Activated T-helper 1 cell treated with Interleukin-2 at 50 U/mL for 16 hours (primary cell): ENCODE measurements around the gene GPRASP3.
A peak's percentile ranks its signal among the peaks of the same experiment; 100 is the strongest.

ENCODE experiments used
- DNase-seq: peaks from one replicate; pipeline ENCODE4 v3.0.0-alpha.2; 2020; ENCODE audit warnings: low read depth

The GPRASP3 gene

DNA sequence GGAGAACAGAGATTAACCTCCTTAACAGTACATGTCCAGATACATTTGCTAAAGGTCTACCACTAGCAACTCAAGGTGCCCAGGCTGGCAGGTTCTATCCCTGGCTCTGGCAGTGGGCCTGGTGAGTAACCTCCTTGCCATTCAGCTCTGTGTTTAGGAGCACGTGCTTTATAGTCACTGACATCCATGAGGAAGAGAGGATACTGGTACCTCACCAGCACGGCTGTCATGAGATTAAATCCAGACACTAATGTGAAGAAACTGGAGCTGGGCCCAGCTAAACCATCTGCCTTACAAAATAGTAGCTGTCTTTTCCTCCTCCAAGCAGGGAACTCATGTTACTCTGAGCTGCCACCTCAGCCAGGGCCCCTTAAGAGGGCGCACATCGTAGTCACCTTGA is 45.3 kb downstream of the GPRASP3 start:
- no peak for DNase-seq

DNA sequence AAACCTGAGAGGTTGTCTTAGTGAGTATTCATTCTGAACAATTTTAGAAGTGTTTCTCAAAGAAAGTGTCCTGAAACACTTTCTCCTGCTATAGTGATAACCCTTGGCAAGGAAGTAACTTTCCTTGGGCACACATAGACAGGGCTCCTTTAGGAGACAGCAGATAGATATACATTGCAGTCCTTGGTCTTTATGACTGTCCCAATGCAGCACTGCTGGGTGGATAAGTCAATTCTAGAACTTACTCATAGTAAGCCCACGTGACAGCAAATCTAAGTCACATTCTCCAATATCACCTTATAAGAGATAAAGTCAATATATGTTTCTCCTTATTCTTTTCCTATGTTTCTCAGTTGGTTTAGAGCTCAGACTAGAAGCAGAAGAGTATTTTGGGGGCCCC is 46.7 kb downstream of the GPRASP3 start:
- DNase-seq, result no peak

DNA sequence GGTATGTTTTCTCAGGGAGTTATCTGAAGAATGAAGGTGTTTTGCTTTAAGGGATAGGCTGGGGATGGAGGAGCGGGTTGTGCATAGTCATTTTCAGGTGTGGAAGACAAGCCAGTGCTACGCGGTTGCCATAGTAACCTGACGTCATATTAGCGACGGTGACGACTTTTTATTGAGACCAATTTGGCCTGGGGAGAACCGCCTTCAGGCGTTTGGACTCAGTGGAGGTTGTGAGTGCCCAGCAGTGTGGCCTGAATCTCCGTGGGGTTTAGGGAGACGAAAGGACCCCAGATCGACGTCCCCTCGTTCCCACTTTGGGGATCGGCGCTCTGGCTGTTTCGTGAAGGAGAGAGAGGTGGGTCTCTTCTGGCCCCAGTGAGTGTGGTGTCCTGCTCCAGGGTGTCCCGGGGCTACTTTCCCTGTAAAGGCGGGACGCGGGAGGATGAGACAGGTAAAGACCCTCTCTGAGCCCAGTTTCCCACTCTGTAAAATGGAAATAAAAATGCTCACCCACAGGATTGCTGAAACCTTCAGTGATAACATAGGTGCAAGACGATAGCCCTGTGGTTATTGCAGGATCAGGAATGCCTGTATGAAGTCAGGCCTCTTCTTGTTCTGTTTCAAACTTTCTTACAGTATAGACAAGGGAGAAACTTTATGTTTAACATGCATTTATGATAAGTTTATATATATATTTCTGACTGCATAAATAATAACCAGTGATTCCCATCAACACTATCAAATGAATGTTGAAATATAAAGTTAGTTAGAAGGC is 48.6 kb downstream of the GPRASP3 start:
- peak; percentile 61 for DNase-seq
